ENCODE data around the gene ABHD17C.

Gene ABHD17C

DNA sequence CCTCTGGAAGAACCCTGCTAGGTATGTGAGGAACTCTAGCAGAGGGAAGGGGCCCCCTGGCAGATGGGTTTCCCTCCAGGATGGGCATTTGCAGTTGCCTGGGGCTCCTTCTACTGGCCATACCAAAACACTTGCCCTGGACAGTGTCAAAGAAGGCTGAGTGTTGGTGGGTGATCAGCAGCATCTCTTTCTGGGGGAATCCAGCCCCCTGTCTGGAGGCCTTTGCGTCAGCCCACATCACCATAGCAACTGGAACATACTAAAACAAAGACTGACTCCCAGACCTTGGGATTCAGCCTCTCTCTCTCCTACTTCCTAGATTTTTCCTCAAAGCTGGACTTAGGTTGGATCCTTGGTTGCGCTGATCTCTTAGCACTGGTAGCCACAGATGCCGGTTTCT, 92.2 kb downstream of the ABHD17C start:
- no peak for DNase-seq (ENCODE audit: low spot score)

GRCh38 chr15:80788536-80788935, 93.4 kb downstream of the ABHD17C start:
- DNase-seq (ENCODE audit: low spot score): no peak

- DNase-seq (ENCODE audit: low spot score): no peak
Observed at GRCh38 chr15:80789296-80789695, 94.2 kb downstream of the ABHD17C start.

GRCh38 chr15:80789796-80790195, 94.7 kb downstream of the ABHD17C start:
- DNase-seq (ENCODE audit: low spot score): no peak

- DNase-seq (ENCODE audit: low spot score): no peak
Observed at GRCh38 chr15:80790236-80790635, 95.1 kb downstream of the ABHD17C start.

GRCh38 chr15:80791004-80791403, 95.9 kb downstream of the ABHD17C start:
- DNase-seq (ENCODE audit: low spot score): no peak

DNA sequence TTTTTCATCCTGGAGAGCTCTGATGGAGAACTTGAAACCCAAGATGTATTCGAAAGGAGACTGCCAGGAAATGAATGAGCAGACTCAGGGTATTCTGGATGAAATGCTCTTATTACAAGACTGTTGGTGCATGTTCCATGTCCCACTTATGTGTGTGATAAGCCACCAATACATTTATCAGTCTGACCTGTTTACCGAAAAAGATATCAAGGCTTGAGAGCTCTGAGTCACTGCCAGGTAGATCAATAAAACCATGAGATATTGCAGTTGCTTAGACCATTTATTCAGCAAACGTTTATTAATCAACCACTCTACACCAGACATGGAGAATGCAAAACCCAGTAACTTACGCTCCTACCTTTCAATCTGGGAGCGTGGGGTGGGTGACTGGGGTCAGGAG, 101.3 kb downstream of the ABHD17C start:
- DNase-seq (ENCODE audit: low spot score): no peak

DNA sequence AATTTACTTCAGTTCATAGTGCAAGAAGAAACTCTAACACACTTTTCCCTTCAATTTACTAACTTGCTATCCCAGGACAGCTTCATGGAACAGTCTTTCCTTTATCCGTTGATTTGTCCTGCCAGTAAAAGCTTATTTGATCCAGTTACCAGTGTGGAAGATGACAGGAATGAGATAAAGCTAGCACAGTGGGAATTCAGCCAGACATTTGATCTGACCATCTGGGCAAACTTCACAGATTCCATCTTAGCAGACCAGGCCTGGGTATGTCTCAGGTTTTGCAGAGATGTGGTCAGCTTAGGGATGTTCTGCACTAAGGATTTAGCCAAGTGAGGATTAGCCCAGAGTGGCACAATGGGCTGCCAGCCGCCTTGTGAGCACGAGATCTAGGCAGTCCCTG, 103.8 kb downstream of the ABHD17C start:
- DNase-seq (ENCODE audit: low spot score): no peak

GRCh38 chr15:80800067-80800466, 105.0 kb downstream of the ABHD17C start:
- DNase-seq (ENCODE audit: low spot score): no peak

- no peak for DNase-seq (ENCODE audit: low spot score)
Observed at GRCh38 chr15:80801891-80802680, 107.0 kb downstream of the ABHD17C start.

DNA sequence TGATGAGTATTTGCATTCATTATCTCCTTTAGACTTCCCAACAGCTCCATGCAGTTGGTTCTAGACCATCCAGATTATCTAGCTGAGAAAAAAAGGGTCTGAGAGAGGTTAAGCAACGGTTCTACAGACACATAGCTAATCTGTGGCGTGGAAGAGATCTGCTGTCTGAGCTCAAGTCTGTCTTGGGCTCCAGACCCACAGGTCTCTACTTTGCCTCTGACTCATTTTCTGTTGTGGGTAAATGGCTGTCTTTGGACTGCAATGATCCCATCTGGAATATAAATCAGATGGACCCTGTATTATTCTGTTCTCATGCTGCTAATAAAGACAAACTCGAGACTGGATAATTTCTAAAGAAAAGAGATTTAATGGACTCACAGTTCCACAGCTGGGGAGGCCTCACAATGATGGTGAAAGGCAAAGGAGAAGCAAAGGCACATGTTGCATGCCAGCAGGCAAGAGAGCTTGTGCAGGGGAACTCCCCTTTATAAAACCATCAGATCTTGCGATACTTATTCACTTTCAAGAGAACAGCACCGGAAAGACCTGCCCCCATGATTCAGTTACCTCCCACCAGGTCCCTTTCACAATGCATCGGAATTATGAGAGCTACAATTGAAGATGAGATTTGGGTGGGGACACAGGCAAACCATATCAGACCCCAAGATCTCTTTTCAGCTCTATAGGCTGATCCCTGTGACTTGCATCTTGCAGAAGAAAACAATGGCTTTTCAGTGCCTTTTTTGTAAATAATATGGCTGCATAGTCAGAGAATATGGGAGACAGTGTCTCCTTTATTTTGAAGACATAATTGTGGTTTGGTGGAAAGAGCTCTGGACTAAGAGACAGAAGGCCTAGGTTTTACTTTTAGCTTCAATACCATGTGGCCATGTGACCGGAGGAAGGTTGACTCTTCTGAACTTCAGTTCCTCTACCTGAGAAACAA, 108.7 kb downstream of the ABHD17C start:
- DNase-seq (ENCODE audit: low spot score): no peak

DNA sequence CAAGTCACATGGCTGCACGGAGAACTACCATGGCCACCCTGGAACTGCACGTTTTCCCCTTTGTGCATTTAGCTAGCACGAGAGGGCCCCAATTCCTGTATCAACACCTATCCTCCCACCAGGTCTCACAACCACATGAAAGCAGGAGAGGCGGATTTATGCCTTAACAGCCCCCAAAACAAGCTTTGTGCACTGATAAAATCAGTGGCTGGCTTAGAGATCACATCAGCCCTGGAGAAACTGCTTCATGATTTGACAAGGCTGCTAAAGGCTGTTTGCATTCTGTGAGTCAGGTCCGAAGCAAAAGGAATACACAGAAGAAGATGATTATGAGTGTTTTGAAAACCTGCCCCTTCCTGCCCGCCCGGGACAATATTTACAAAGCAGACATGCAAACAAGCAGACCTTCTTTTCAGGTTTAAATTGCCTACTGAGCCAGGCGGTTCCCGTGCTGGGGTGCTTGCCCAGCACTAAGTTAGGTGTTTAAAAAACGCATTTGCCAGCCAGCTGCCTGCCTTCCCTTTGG, 109.9 kb downstream of the ABHD17C start:
- DNase-seq (ENCODE audit: low spot score): no peak
